Activated B cell treated with CpG ODN at 0.5 μM for 24 hours (primary cell): Measurements from ENCODE around the gene HDLBP. TPM values are rescaled to one million over a fixed set of nuclear protein-coding genes. Genes with fewer than 3 reads are reported as not detected.

Experiments
- ATAC-seq: fragments of 200-7000 bp; cut with Tn5 transposase; one replicate; pipeline ENCODE4 v1.10.0; 2021; ENCODE audit warnings: low read depth, mild to moderate bottlenecking, moderate library complexity
- CTCF ChIA-PET: fragments of 350-600 bp; sonication (Branson Sonifier 250); formaldehyde crosslinking; loops from one replicate; lab custom pipeline; 2021; ENCODE audit warnings: antibody characterized with exemption; lab: Charles Lee
- POLR2A ChIA-PET: fragments of 350-600 bp; sonication (Branson Sonifier 250); formaldehyde crosslinking; loops from one replicate; lab custom pipeline; 2021; ENCODE audit warnings: antibody characterized with exemption; lab: Charles Lee
- DNase-seq: peaks from one replicate; pipeline ENCODE4 v3.0.0; 2022
- H3K27ac Mint-ChIP-seq: one replicate; pipeline ENCODE4 v1.8.0; 2020; ENCODE audit warnings: mixed read lengths
- H3K27me3 Mint-ChIP-seq: one replicate; pipeline ENCODE4 v1.8.0; 2021; ENCODE audit warnings: mixed read lengths
- H3K36me3 Mint-ChIP-seq: one replicate; pipeline ENCODE4 v1.8.0; 2021; ENCODE audit warnings: low read depth, mixed read lengths
- H3K4me1 Mint-ChIP-seq: one replicate; pipeline ENCODE4 v1.8.0; 2021; ENCODE audit warnings: mixed read lengths
- H3K4me3 Mint-ChIP-seq: one replicate; pipeline ENCODE4 v1.8.0; 2020; ENCODE audit warnings: mild to moderate bottlenecking, mixed read lengths
- H3K9me3 Mint-ChIP-seq: one replicate; pipeline ENCODE4 v1.8.0; 2020; ENCODE audit warnings: mixed read lengths
- CTCF ChIP-seq: fragments of 200-600 bp; IDR thresholded peaks from one replicate; pipeline ENCODE4 v1.8.0; 2022; ENCODE audit warnings: antibody characterized with exemption, mild to moderate bottlenecking
- intact Hi-C: fragments of 100-400 bp; cut with micrococcal nuclease; formaldehyde crosslinking; loops from one replicate; pipeline ENCODE4 v1.15.1; 2024
- total RNA-seq: library from RNA; stranded (reverse); gene quantifications from 2 replicates; pipeline ENCODE4 v1.2.3, GENCODE V29; 2022

Gene HDLBP
- total RNA-seq, 1 donor from 2014 or later: 168 TPM

- ChIA-PET CTCF (no interaction called here), POLR2A (interaction anchor here (0.6 to 4.1 kb wide), 18 partner anchors 11 to 756 kb away, joined by 3 to 50 read pairs (median 6); partner anchors contain the start of genes ATG4B, DTYMK, DUSP28 and FARP2)
- no peak for TF ChIP-seq CTCF
- Mint-ChIP-seq H3K9me3 (no peaks in the 10 kb centered on the region), H3K4me1 (peaks cover 79% of the 10 kb centered on the region), H3K36me3 (peaks cover 46% of the 10 kb centered on the region), H3K27me3 (no peaks in the 10 kb centered on the region), H3K4me3 (peak overlapping the region; percentile 98), H3K27ac (peak overlapping the region; percentile 100)
- no peak for ATAC-seq
- intact Hi-C loops: loop anchor here (1.0 to 10.0 kb wide), 5 partner anchors 7 to 1912 kb away; partner anchors contain the start of gene HDAC4
- DNase-seq: no peak
These were observed 1.4 kb upstream of the HDLBP start for GRCh38 chr2:241316825-241317224.

- ChIA-PET POLR2A (interaction anchor here (0.6 to 4.1 kb wide), 27 partner anchors 9 to 755 kb away, joined by 3 to 50 read pairs (median 6); partner anchors contain the start of genes ATG4B, D2HGDH, DTYMK and DUSP28), CTCF (interaction anchor here (1.4 kb wide), 1 partner anchor 59 kb away, joined by 3 read pairs; no protein-coding TSS in a partner anchor)
- Mint-ChIP-seq H3K36me3 (peaks cover 40% of the 10 kb centered on the region), H3K4me1 (peaks cover 79% of the 10 kb centered on the region), H3K9me3 (no peaks in the 10 kb centered on the region), H3K4me3 (peak within 1 kb of the TSS; percentile 98), H3K27ac (peak within 1 kb of the TSS; percentile 100), H3K27me3 (no peaks in the 10 kb centered on the region)
- TF ChIP-seq CTCF: no peak
- peak; percentile 82 for DNase-seq
- peak; percentile 30 for ATAC-seq
- intact Hi-C loops: loop anchor here (1.0 to 10.0 kb wide), 17 partner anchors 8 to 1911 kb away; partner anchors contain the start of genes D2HGDH, DUSP28, FARP2 and HDAC4
These were observed 583 bp upstream of the HDLBP start, which contains the start of gene SEPTIN2 for GRCh38 chr2:241315879-241316631. Gene SEPTIN2, plus strand, starts transcription at chr2:241315925. Its CDS starts 8,308 bp downstream, at chr2:241324233.

GRCh38 chr2:241314226-241315092 lies 1.0 kb downstream of the HDLBP start:
- Mint-ChIP-seq H3K9me3 (no peaks in the 10 kb centered on the region), H3K27ac (peak overlapping the region; percentile 100), H3K36me3 (peaks cover 28% of the 10 kb centered on the region), H3K27me3 (no peaks in the 10 kb centered on the region), H3K4me3 (peak overlapping the region; percentile 98), H3K4me1 (peaks cover 77% of the 10 kb centered on the region)
- POLR2A ChIA-PET: interaction anchor here (0.6 to 4.1 kb wide), 31 partner anchors 9 to 754 kb away, joined by 3 to 50 read pairs (median 6); partner anchors contain the start of genes ATG4B, CAPN10, D2HGDH and DUSP28
- ATAC-seq (no peak), DNase-seq (no peak)
- CTCF ChIA-PET: interaction anchor here (0.8 to 1.4 kb wide), 3 partner anchors 44 to 79 kb away, joined by 3 to 5 read pairs (median 3); no protein-coding TSS in a partner anchor
- intact Hi-C loops: loop anchor here (1.0 to 10.0 kb wide), 15 partner anchors 9 to 1910 kb away; partner anchors contain the start of genes D2HGDH, DUSP28, FARP2 and HDAC4
- TF ChIP-seq CTCF: no peak

- DNase-seq: no peak
- Mint-ChIP-seq H3K27ac (peak overlapping the region; percentile 100), H3K4me1 (peaks cover 79% of the 10 kb centered on the region), H3K4me3 (peak overlapping the region; percentile 98), H3K9me3 (no peaks in the 10 kb centered on the region), H3K27me3 (no peaks in the 10 kb centered on the region), H3K36me3 (peaks cover 26% of the 10 kb centered on the region)
- ChIA-PET POLR2A (interaction anchor here (1.4 to 4.1 kb wide), 7 partner anchors 8 to 727 kb away, joined by 4 to 50 read pairs (median 10); partner anchors contain the start of genes CAPN10, PASK and PPP1R7), CTCF (interaction anchor here (0.8 kb wide), 1 partner anchor 79 kb away, joined by 3 read pairs; no protein-coding TSS in a partner anchor)
- no peak for TF ChIP-seq CTCF
- no peak for ATAC-seq
- intact Hi-C loops: loop anchor here (2.0 to 10.0 kb wide), 3 partner anchors 163 to 1909 kb away; partner anchors contain the start of genes DUSP28, HDAC4 and PPP1R7
These were observed 1.9 kb downstream of the HDLBP start for GRCh38 chr2:241313543-241314095.
